Erythroblast (primary cell): Measurements from ENCODE around the gene C17orf67.

Source experiments
- GATA1 ChIP-seq: IDR thresholded peaks from 2 replicates; pipeline ENCODE4 v1.6.1; 2011; ENCODE audit warnings: low read depth, mild to moderate bottlenecking, control low read depth, low read length, moderate library complexity
- POLR2A ChIP-seq: IDR thresholded peaks from 2 replicates; pipeline ENCODE4 v1.6.1; 2011; ENCODE audit warnings: mild to moderate bottlenecking, low read length

DNA sequence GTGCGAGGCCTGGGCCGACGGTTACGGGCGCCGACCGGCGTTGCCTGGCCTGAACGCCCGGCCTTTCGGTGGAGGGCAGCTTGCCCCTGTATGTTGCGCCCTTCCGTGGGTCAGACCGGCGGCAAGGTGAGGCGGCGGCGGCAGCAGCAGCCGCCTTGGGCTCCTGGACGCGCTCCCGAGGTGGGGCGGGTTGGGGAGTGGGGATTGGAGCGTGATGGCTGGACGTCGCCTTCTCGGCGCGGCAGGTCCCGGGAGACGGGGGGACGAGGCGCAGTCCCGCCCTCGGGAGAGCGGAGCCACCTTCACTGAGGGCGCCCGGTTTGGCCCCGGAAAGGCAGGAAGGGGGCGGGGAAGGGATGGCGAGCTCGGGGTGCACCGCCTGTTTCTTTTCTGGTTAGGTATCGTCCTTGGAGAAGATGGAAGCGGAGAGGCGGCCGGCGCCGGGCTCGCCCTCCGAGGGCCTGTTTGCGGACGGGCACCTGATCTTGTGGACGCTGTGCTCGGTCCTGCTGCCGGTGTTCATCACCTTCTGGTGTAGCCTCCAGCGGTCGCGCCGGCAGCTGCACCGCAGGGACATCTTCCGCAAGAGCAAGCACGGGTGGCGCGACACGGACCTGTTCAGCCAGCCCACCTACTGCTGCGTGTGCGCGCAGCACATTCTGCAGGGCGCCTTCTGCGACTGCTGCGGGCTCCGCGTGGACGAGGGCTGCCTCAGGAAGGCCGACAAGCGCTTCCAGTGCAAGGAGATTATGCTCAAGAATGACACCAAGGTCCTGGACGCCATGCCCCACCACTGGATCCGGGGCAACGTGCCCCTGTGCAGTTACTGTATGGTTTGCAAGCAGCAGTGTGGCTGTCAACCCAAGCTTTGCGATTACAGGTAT lies 902 bp upstream of the C17orf67 start:
- TF ChIP-seq POLR2A (no peak), GATA1 (no peak)
